H9 (cell line): Measurements from ENCODE around the gene TRAP1. TPM values are rescaled to one million over a fixed set of nuclear protein-coding genes. Genes with fewer than 3 reads are reported as not detected.
A peak's percentile ranks its signal among the peaks of the same experiment; 100 is the strongest.

Source experiments
- DNase-seq: peaks from one replicate; pipeline ENCODE4 v3.0.0-alpha.2; 2017
- H2AFZ ChIP-seq: one replicate; pipeline ENCODE4 v1.6.1; 2013; ENCODE audit warnings: mild to moderate bottlenecking, low read length, control low read depth, moderate library complexity
- H2AK5ac ChIP-seq: 2 replicates; pipeline ENCODE4 v1.6.1; 2013; ENCODE audit warnings: low read length, control low read depth, mixed read lengths; ENCODE audit not compliant: insufficient read length
- H2BK120ac ChIP-seq: one replicate; pipeline ENCODE4 v1.6.1; 2013; ENCODE audit warnings: low read depth, mild to moderate bottlenecking, low read length, control low read depth, inconsistent platforms; ENCODE audit not compliant: poor library complexity, severe bottlenecking
- H2BK12ac ChIP-seq: 2 replicates; pipeline ENCODE4 v1.6.1; 2013; ENCODE audit warnings: low read length, control low read depth, mixed read lengths, low read depth; ENCODE audit not compliant: insufficient read length
- H2BK15ac ChIP-seq: 2 replicates; pipeline ENCODE4 v1.6.1; 2013; ENCODE audit warnings: low read depth, low read length, control low read depth
- H2BK20ac ChIP-seq: one replicate; pipeline ENCODE4 v1.6.1; 2013; ENCODE audit warnings: low read depth, mild to moderate bottlenecking, low read length, control low read depth, inconsistent platforms; ENCODE audit not compliant: poor library complexity, severe bottlenecking
- H2BK5ac ChIP-seq: 2 replicates; pipeline ENCODE4 v1.6.1; 2013; ENCODE audit warnings: low read length, control low read depth, mixed read lengths; ENCODE audit not compliant: insufficient read length
- H3K14ac ChIP-seq: 2 replicates; pipeline ENCODE4 v1.6.1; 2013; ENCODE audit warnings: low read length, control low read depth; ENCODE audit not compliant: insufficient read depth
- H3K18ac ChIP-seq: 2 replicates; pipeline ENCODE4 v1.6.1; 2013; ENCODE audit warnings: low read depth, mild to moderate bottlenecking, mixed read lengths, low read length, control low read depth; ENCODE audit not compliant: insufficient read length
- H3K23ac ChIP-seq: 2 replicates; pipeline ENCODE4 v1.6.1; 2013; ENCODE audit warnings: low read length, control low read depth, mixed read lengths, low read depth; ENCODE audit not compliant: insufficient read length
- H3K23me2 ChIP-seq: 2 replicates; pipeline ENCODE4 v1.6.1; 2013; ENCODE audit warnings: low read depth, mild to moderate bottlenecking, mixed read lengths, low read length, control low read depth; ENCODE audit not compliant: insufficient read length, poor library complexity, severe bottlenecking
- H3K27ac ChIP-seq: 2 replicates; pipeline ENCODE4 v1.5.1; 2013; ENCODE audit warnings: low read length, control low read depth, mixed read lengths, low read depth; ENCODE audit not compliant: insufficient read length
- H3K27me3 ChIP-seq: 2 replicates; pipeline ENCODE4 v1.6.1; 2013; ENCODE audit warnings: low read length, control low read depth, inconsistent platforms; ENCODE audit not compliant: insufficient read depth
- H3K4ac ChIP-seq: 2 replicates; pipeline ENCODE4 v1.6.1; 2013; ENCODE audit warnings: low read depth, mild to moderate bottlenecking, control low read depth, inconsistent platforms, low read length, moderate library complexity
- H3K4me1 ChIP-seq: 2 replicates; pipeline ENCODE4 v1.6.1; 2013; ENCODE audit warnings: low read length, control low read depth, inconsistent platforms; ENCODE audit not compliant: insufficient read depth
- H3K4me2 ChIP-seq: 2 replicates; pipeline ENCODE4 v1.6.1; 2013; ENCODE audit warnings: low read length, control low read depth, mixed read lengths; ENCODE audit not compliant: insufficient read length, insufficient read depth
- H3K56ac ChIP-seq: 2 replicates; pipeline ENCODE4 v1.6.1; 2013; ENCODE audit warnings: low read depth, mild to moderate bottlenecking, mixed read lengths, low read length, control low read depth; ENCODE audit not compliant: insufficient read length
- H3K79me1 ChIP-seq: 2 replicates; pipeline ENCODE4 v1.6.1; 2013; ENCODE audit warnings: low read depth, mild to moderate bottlenecking, moderate library complexity, low read length, control low read depth, inconsistent platforms; ENCODE audit not compliant: insufficient read depth, poor library complexity, severe bottlenecking
- H3K79me2 ChIP-seq: 2 replicates; pipeline ENCODE4 v1.6.1; 2013; ENCODE audit warnings: low read length, control low read depth, inconsistent platforms; ENCODE audit not compliant: insufficient read depth
- H3K9ac ChIP-seq: 2 replicates; pipeline ENCODE4 v1.6.1; 2013; ENCODE audit warnings: low read length, control low read depth, mixed read lengths; ENCODE audit not compliant: insufficient read length; ENCODE audit errors: extremely low read depth
- H3K9me3 ChIP-seq: one replicate; pipeline ENCODE4 v1.6.1; 2013; ENCODE audit warnings: low read depth, low read length, inconsistent platforms; ENCODE audit not compliant: control insufficient read depth
- H3T11ph ChIP-seq: one replicate; pipeline ENCODE4 v1.6.1; 2013; ENCODE audit warnings: mild to moderate bottlenecking, low read length, control low read depth, inconsistent platforms
- H4K20me1 ChIP-seq: one replicate; pipeline ENCODE4 v1.6.1; 2013; ENCODE audit not compliant: control insufficient read depth, insufficient read length, insufficient read depth
- H4K5ac ChIP-seq: 2 replicates; pipeline ENCODE4 v1.6.1; 2013; ENCODE audit warnings: low read depth, mild to moderate bottlenecking, mixed read lengths, low read length, control low read depth; ENCODE audit not compliant: insufficient read length
- H4K8ac ChIP-seq: replicated peaks from 2 replicates; pipeline ENCODE4 v1.6.1; 2013; ENCODE audit warnings: low read length, control low read depth, mixed read lengths, low read depth; ENCODE audit not compliant: insufficient read length
- H4K91ac ChIP-seq: 2 replicates; pipeline ENCODE4 v1.6.1; 2013; ENCODE audit warnings: low read depth, mild to moderate bottlenecking, moderate library complexity, mixed read lengths, low read length, control low read depth; ENCODE audit not compliant: insufficient read length
- H3K27ac Mint-ChIP-seq, 3 experiments: 2 replicates in 2 of 3; 3 replicates in 1 of 3; pipeline ENCODE4 v1.8.0; 2020 to 2021; ENCODE audit warnings: mixed read lengths in 3 of 3, mild to moderate bottlenecking in 1 of 3, moderate library complexity in 1 of 3
- H3K27me3 Mint-ChIP-seq: 2 replicates; pipeline ENCODE4 v1.8.0; 2021; ENCODE audit warnings: low read depth, mild to moderate bottlenecking, moderate library complexity, mixed read lengths
- H3K36me3 Mint-ChIP-seq, 3 experiments: 2 replicates in 2 of 3; 3 replicates in 1 of 3; pipeline ENCODE4 v1.8.0; 2020 to 2021; ENCODE audit warnings: low read depth in 3 of 3, mixed read lengths in 3 of 3; ENCODE audit not compliant: insufficient read depth in 1 of 3
- H3K4me1 Mint-ChIP-seq, 2 experiments: 2 replicates each; pipeline ENCODE4 v1.8.0; 2020; ENCODE audit warnings: mixed read lengths in 2 of 2
- H3K4me3 Mint-ChIP-seq, 2 experiments: 2 replicates in 1 of 2; 3 replicates in 1 of 2; pipeline ENCODE4 v1.8.0; 2020 to 2021; ENCODE audit warnings: mild to moderate bottlenecking in 2 of 2, mixed read lengths in 2 of 2, moderate library complexity in 1 of 2
- H3K9me3 Mint-ChIP-seq, 2 experiments: 2 replicates in 1 of 2; 3 replicates in 1 of 2; pipeline ENCODE4 v1.8.0; 2020; ENCODE audit warnings: mild to moderate bottlenecking in 2 of 2, mixed read lengths in 2 of 2, moderate library complexity in 1 of 2
- WGBS: extraction: QIAGEN DNeasy Blood & Tissue Kit; methylation state at CpG from one replicate; pipeline ENCODE4 v1.1.7; 2013; ENCODE audit warnings: missing lambda C conversion rate, low lambda C conversion rate, mixed read lengths; ENCODE audit not compliant: insufficient read length; ENCODE audit errors: extremely low coverage; 5-methylcytosine and 5-hydroxymethylcytosine counted together
- total RNA-seq: library from RNA; stranded (reverse); gene quantifications from 2 replicates; pipeline ENCODE4 v1.2.1, GENCODE V29; 2021
- TF ChIP-seq, protein P1 (sequence below): fragments of 200-600 bp; sonication (generic); conservative IDR thresholded peaks from 3 replicates; pipeline ENCODE4 v1.8.0; 2021; ENCODE audit warnings: antibody characterized with exemption, mild to moderate bottlenecking

TRAP1 gene
- total RNA-seq, 1 experiment from 2014 or later: 211 TPM

- Histone ChIP-seq H3K23ac (no peak overlapping the region), H3K79me2 (no peaks in the 10 kb centered on the region), H3K27ac (no peak overlapping the region), H3K4ac (no peak overlapping the region), H3K27me3 (no peaks in the 10 kb centered on the region), H4K91ac (no peak overlapping the region), H3K14ac (no peak overlapping the region), H3K9me3 (no peaks in the 10 kb centered on the region), H3K79me1 (no peaks in the 10 kb centered on the region), H2AK5ac (no peak overlapping the region), H2AFZ (no peak overlapping the region), H2BK12ac (no peak overlapping the region), H2BK5ac (no peak overlapping the region), H3K4me1 (no peaks in the 10 kb centered on the region), H4K20me1 (no peaks in the 10 kb centered on the region), H3K4me2 (no peak overlapping the region), H4K8ac (no peak overlapping the region), H3K56ac (no peak overlapping the region), H2BK120ac (no peak overlapping the region), H3K23me2 (no peaks in the 10 kb centered on the region), H3T11ph (no peak overlapping the region), H2BK20ac (no peak overlapping the region), H3K9ac (no peak overlapping the region), H2BK15ac (no peak overlapping the region), H4K5ac (no peak overlapping the region), H3K18ac (no peak overlapping the region)
- H3K36me3 Mint-ChIP-seq: peaks cover 53 to 89% (median 78%) of the 10 kb centered on the region in 3 experiments; a peak in 6 of 7 replicates
- H3K9me3 Mint-ChIP-seq: no peaks in the 10 kb centered on the region
- no peak overlapping the region; a peak in 1 of 5 replicates for H3K4me3 Mint-ChIP-seq
- no peaks in the 10 kb centered on the region for H3K4me1 Mint-ChIP-seq
- peak; percentile 60 for DNase-seq
- H3K27me3 Mint-ChIP-seq: no peaks in the 10 kb centered on the region; the same call in 1 of the 2 replicates
- TF ChIP-seq, protein P1, sequence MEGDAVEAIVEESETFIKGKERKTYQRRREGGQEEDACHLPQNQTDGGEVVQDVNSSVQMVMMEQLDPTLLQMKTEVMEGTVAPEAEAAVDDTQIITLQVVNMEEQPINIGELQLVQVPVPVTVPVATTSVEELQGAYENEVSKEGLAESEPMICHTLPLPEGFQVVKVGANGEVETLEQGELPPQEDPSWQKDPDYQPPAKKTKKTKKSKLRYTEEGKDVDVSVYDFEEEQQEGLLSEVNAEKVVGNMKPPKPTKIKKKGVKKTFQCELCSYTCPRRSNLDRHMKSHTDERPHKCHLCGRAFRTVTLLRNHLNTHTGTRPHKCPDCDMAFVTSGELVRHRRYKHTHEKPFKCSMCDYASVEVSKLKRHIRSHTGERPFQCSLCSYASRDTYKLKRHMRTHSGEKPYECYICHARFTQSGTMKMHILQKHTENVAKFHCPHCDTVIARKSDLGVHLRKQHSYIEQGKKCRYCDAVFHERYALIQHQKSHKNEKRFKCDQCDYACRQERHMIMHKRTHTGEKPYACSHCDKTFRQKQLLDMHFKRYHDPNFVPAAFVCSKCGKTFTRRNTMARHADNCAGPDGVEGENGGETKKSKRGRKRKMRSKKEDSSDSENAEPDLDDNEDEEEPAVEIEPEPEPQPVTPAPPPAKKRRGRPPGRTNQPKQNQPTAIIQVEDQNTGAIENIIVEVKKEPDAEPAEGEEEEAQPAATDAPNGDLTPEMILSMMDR: peak; percentile 35; the same call in 2 of the 3 replicates
- peak overlapping the region in 2 of 3 experiments; percentile 49 to 80; a peak in 1 of 7 replicates for H3K27ac Mint-ChIP-seq
- WGBS: no CpG with 5 or more reads among the region's 34 CpGs
These were observed 42.6 kb downstream of the TRAP1 start for GRCh38 chr16:3674513-3675295.
